Effector CD4-positive, alpha-beta T cell (primary cell): ENCODE data around the gene RHOF.

Experiments
- DNase-seq: peaks from one replicate; pipeline ENCODE4 v3.0.0-alpha.2; 2020

Gene RHOF

GRCh38 chr12:121804417-121805111, 11.1 kb upstream of the RHOF start:
- DNase-seq = peak; percentile 60

- DNase-seq = no peak
Observed at GRCh38 chr12:121803861-121804416, 10.5 kb upstream of the RHOF start, which contains the start of gene SETD1B. SETD1B (plus strand) TSS chr12:121804009; CDS start chr12:121804738, 729 bp downstream.

- DNase-seq = peak; percentile 83
Observed at GRCh38 chr12:121802843-121803698, 9.6 kb upstream of the RHOF start.

GRCh38 chr12:121802485-121802842, 9.0 kb upstream of the RHOF start:
- DNase-seq = no peak

GRCh38 chr12:121801595-121802484, 8.4 kb upstream of the RHOF start:
- DNase-seq = peak; percentile 37

- peak; percentile 60 for DNase-seq
Observed at GRCh38 chr12:121800694-121801594, 7.5 kb upstream of the RHOF start.

- DNase-seq = peak; percentile 71
Observed at GRCh38 chr12:121799842-121800693, 6.6 kb upstream of the RHOF start.

GRCh38 chr12:121799156-121799841, 5.8 kb upstream of the RHOF start:
- DNase-seq = peak; percentile 51

GRCh38 chr12:121798787-121799155, 5.3 kb upstream of the RHOF start:
- DNase-seq = no peak

GRCh38 chr12:121797937-121798786, 4.7 kb upstream of the RHOF start:
- no peak for DNase-seq

- no peak for DNase-seq
Observed at GRCh38 chr12:121796855-121797751, 3.6 kb upstream of the RHOF start.

GRCh38 chr12:121795034-121795968, 1.8 kb upstream of the RHOF start:
- peak; percentile 85 for DNase-seq

- peak; percentile 48 for DNase-seq
Observed at GRCh38 chr12:121794534-121795033, 1.1 kb upstream of the RHOF start.

GRCh38 chr12:121793838-121794533, 498 bp upstream of the RHOF start:
- peak; percentile 92 for DNase-seq

- peak; percentile 44 for DNase-seq
Observed at GRCh38 chr12:121792607-121793439, 665 bp downstream of the RHOF start.
